SK-N-MC (cell line): ENCODE measurements around the gene VSTM2B.

Source experiments
- DNase-seq: peaks from one replicate; pipeline ENCODE4 v3.0.0-alpha.2; 2011; ENCODE audit warnings: low read depth, low spot score
- H3K27ac ChIP-seq: fragments of 200-600 bp; sonication (generic); 2 replicates; pipeline ENCODE4 v1.5.1; 2016; ENCODE audit warnings: mixed run types
- H3K36me3 ChIP-seq: fragments of 200-600 bp; sonication (generic); 2 replicates; pipeline ENCODE4 v1.6.1; 2017; ENCODE audit warnings: antibody characterized with exemption, low read length, mixed read lengths; ENCODE audit not compliant: insufficient read depth
- H3K4me3 ChIP-seq: fragments of 200-600 bp; sonication (generic); 2 replicates; pipeline ENCODE4 v1.5.1; 2016
- H3K9ac ChIP-seq: fragments of 200-600 bp; sonication (generic); 2 replicates; pipeline ENCODE4 v1.8.0; 2017; ENCODE audit warnings: mixed run types, mixed read lengths; ENCODE audit not compliant: insufficient read length
- H3K9me3 ChIP-seq: fragments of 200-600 bp; sonication (generic); 2 replicates; pipeline ENCODE4 v1.6.1; 2017; ENCODE audit warnings: low read depth, mild to moderate bottlenecking, antibody characterized with exemption, low read length, moderate library complexity, mixed read lengths
- EZH2 ChIP-seq: fragments of 200-600 bp; sonication (generic); IDR thresholded peaks from one replicate; pipeline ENCODE4 v1.6.1; 2017; ENCODE audit warnings: antibody characterized with exemption
- FOXP2 ChIP-seq: optimal IDR thresholded peaks from 2 replicates; pipeline ENCODE3; 2011; ENCODE audit warnings: mild to moderate bottlenecking, moderate library complexity; ENCODE audit not compliant: insufficient read depth; ENCODE audit errors: extremely low read length, control extremely low read depth
- POLR2AphosphoS5 ChIP-seq: IDR thresholded peaks from 2 replicates; pipeline ENCODE4 v1.6.1; 2012; ENCODE audit warnings: mild to moderate bottlenecking, low read depth, low read length, borderline replicate concordance

VSTM2B gene

GRCh38 chr19:29491995-29492577, 33.7 kb upstream of the VSTM2B start:
- H3K4me3 ChIP-seq: no peak overlapping the region
- H3K9ac ChIP-seq: no peak overlapping the region
- H3K9me3 ChIP-seq: no peaks in the 10 kb centered on the region
- H3K27ac ChIP-seq: no peak overlapping the region
- TF ChIP-seq POLR2AphosphoS5 (no peak), FOXP2 (no peak), EZH2 (no peak)
- no peaks in the 10 kb centered on the region for H3K36me3 ChIP-seq
- DNase-seq: no peak

- no peak for DNase-seq
- H3K9me3 ChIP-seq: no peaks in the 10 kb centered on the region
- TF ChIP-seq EZH2 (no peak), POLR2AphosphoS5 (no peak), FOXP2 (no peak)
- H3K36me3 ChIP-seq: no peaks in the 10 kb centered on the region
- no peak overlapping the region for H3K9ac ChIP-seq
- no peak overlapping the region for H3K27ac ChIP-seq
- H3K4me3 ChIP-seq: no peak overlapping the region
Measured at GRCh38 chr19:29492769-29493168, 33.0 kb upstream of the VSTM2B start.

GRCh38 chr19:29495091-29495490, 30.7 kb upstream of the VSTM2B start:
- Histone ChIP-seq H3K4me3 (no peak overlapping the region), H3K36me3 (no peaks in the 10 kb centered on the region), H3K9ac (no peak overlapping the region), H3K9me3 (no peaks in the 10 kb centered on the region), H3K27ac (no peak overlapping the region)
- no peak for TF ChIP-seq FOXP2
- no peak for TF ChIP-seq POLR2AphosphoS5
- no peak for TF ChIP-seq EZH2
- no peak for DNase-seq

GRCh38 chr19:29495901-29496441, 29.8 kb upstream of the VSTM2B start:
- Histone ChIP-seq H3K9me3 (no peaks in the 10 kb centered on the region), H3K9ac (no peak overlapping the region), H3K4me3 (no peak overlapping the region), H3K36me3 (no peaks in the 10 kb centered on the region), H3K27ac (no peak overlapping the region)
- TF ChIP-seq EZH2 (no peak), POLR2AphosphoS5 (no peak), FOXP2 (no peak)
- DNase-seq: no peak

- Histone ChIP-seq H3K9ac (no peak overlapping the region), H3K36me3 (no peaks in the 10 kb centered on the region), H3K4me3 (no peak overlapping the region), H3K9me3 (no peaks in the 10 kb centered on the region), H3K27ac (no peak overlapping the region)
- no peak for DNase-seq
- TF ChIP-seq POLR2AphosphoS5 (no peak), FOXP2 (no peak), EZH2 (no peak)
Measured at GRCh38 chr19:29497241-29497640, 28.6 kb upstream of the VSTM2B start.

- Histone ChIP-seq H3K9ac (no peak overlapping the region), H3K36me3 (no peaks in the 10 kb centered on the region), H3K9me3 (no peaks in the 10 kb centered on the region), H3K27ac (no peak overlapping the region), H3K4me3 (no peak overlapping the region)
- no peak for TF ChIP-seq POLR2AphosphoS5
- TF ChIP-seq FOXP2: no peak
- no peak for TF ChIP-seq EZH2
- no peak for DNase-seq
Measured at GRCh38 chr19:29497686-29498436, 27.9 kb upstream of the VSTM2B start.

GRCh38 chr19:29499261-29499920, 26.4 kb upstream of the VSTM2B start:
- TF ChIP-seq EZH2 (no peak), FOXP2 (no peak), POLR2AphosphoS5 (no peak)
- Histone ChIP-seq H3K36me3 (no peaks in the 10 kb centered on the region), H3K27ac (no peak overlapping the region), H3K9ac (no peak overlapping the region), H3K4me3 (no peak overlapping the region), H3K9me3 (no peaks in the 10 kb centered on the region)
- DNase-seq: no peak

GRCh38 chr19:29499921-29500590, 25.7 kb upstream of the VSTM2B start:
- Histone ChIP-seq H3K9me3 (no peaks in the 10 kb centered on the region), H3K9ac (no peak overlapping the region), H3K27ac (no peak overlapping the region), H3K36me3 (no peaks in the 10 kb centered on the region), H3K4me3 (no peak overlapping the region)
- DNase-seq: no peak
- TF ChIP-seq FOXP2 (no peak), POLR2AphosphoS5 (no peak), EZH2 (no peak)
